Mesothelial cell of epicardium (in vitro differentiated cells): Measurements from ENCODE around the gene SLC24A3. TPM values are rescaled to one million over a fixed set of nuclear protein-coding genes. Genes with fewer than 3 reads are reported as not detected.

Experiments used
- DNase-seq, 2 experiments: peaks; one replicate each; pipeline ENCODE4 v3.0.0; 2021; ENCODE audit warnings: low spot score in 2 of 2; ENCODE audit not compliant: unreplicated experiment in 2 of 2
- H3K27ac Mint-ChIP-seq: 2 replicates; pipeline ENCODE4 v1.8.0; 2021; ENCODE audit warnings: mixed read lengths
- H3K27me3 Mint-ChIP-seq: 2 replicates; pipeline ENCODE4 v1.8.0; 2021; ENCODE audit warnings: low read depth, mixed read lengths
- H3K36me3 Mint-ChIP-seq: 2 replicates; pipeline ENCODE4 v1.8.0; 2021; ENCODE audit warnings: mixed read lengths
- H3K4me1 Mint-ChIP-seq: 2 replicates; pipeline ENCODE4 v1.8.0; 2021; ENCODE audit warnings: mixed read lengths
- H3K4me3 Mint-ChIP-seq: 2 replicates; pipeline ENCODE4 v1.8.0; 2021; ENCODE audit warnings: mild to moderate bottlenecking, moderate library complexity, mixed read lengths
- H3K9me3 Mint-ChIP-seq: 2 replicates; pipeline ENCODE4 v1.8.0; 2021; ENCODE audit warnings: mixed read lengths
- total RNA-seq: library from RNA; stranded (reverse); gene quantifications from 3 replicates; pipeline ENCODE4 v1.2.1, GENCODE V29; 2021
- TF ChIP-seq, protein P1 (sequence below): fragments of 200-600 bp; sonication (generic); IDR thresholded peaks from one replicate; pipeline ENCODE4 v1.5.0; 2021; ENCODE audit warnings: antibody characterized with exemption; ENCODE audit not compliant: unreplicated experiment

Gene SLC24A3
- total RNA-seq, 1 donor from 2014 or later, result 3.2 TPM

GRCh38 chr20:19649041-19649440 is 436.6 kb downstream of the SLC24A3 start:
- no peak for DNase-seq
- H3K27me3 Mint-ChIP-seq, result peaks cover 9% of the 10 kb centered on the region
- TF ChIP-seq, protein P1, sequence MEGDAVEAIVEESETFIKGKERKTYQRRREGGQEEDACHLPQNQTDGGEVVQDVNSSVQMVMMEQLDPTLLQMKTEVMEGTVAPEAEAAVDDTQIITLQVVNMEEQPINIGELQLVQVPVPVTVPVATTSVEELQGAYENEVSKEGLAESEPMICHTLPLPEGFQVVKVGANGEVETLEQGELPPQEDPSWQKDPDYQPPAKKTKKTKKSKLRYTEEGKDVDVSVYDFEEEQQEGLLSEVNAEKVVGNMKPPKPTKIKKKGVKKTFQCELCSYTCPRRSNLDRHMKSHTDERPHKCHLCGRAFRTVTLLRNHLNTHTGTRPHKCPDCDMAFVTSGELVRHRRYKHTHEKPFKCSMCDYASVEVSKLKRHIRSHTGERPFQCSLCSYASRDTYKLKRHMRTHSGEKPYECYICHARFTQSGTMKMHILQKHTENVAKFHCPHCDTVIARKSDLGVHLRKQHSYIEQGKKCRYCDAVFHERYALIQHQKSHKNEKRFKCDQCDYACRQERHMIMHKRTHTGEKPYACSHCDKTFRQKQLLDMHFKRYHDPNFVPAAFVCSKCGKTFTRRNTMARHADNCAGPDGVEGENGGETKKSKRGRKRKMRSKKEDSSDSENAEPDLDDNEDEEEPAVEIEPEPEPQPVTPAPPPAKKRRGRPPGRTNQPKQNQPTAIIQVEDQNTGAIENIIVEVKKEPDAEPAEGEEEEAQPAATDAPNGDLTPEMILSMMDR, result no peak
- no peak overlapping the region for H3K4me3 Mint-ChIP-seq
- no peak overlapping the region for H3K27ac Mint-ChIP-seq
- peaks cover 21% of the 10 kb centered on the region for H3K9me3 Mint-ChIP-seq
- no peaks in the 10 kb centered on the region for H3K36me3 Mint-ChIP-seq
- H3K4me1 Mint-ChIP-seq, result peaks cover 2% of the 10 kb centered on the region

GRCh38 chr20:19652591-19653026 is 440.2 kb downstream of the SLC24A3 start:
- DNase-seq, result no peak
- H3K36me3 Mint-ChIP-seq, result no peaks in the 10 kb centered on the region
- no peaks in the 10 kb centered on the region for H3K27me3 Mint-ChIP-seq
- no peak overlapping the region for H3K4me3 Mint-ChIP-seq
- TF ChIP-seq, protein P1, result no peak
- H3K4me1 Mint-ChIP-seq, result no peaks in the 10 kb centered on the region
- peaks cover 21% of the 10 kb centered on the region for H3K9me3 Mint-ChIP-seq
- H3K27ac Mint-ChIP-seq, result no peak overlapping the region

DNA sequence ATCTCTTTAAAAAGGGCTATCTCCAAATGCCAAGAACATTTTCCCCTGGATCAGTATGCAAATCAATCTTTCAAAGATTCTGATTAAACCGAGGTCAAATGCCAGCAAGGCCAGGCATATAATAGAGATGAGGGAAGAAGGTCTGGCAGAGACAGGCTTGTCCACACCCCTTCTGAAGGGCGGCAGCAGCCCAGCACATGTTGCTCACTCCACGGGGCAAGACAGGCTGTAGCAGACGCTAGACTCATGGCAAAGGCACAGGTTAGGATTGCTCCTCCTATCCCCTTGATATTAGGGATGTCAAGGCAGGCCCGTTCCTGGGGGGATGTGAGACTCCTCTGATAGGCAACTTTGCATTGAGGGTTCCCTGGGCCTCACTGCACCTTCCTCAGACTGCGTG is 440.9 kb downstream of the SLC24A3 start:
- Mint-ChIP-seq H3K27me3 (no peaks in the 10 kb centered on the region), H3K36me3 (no peaks in the 10 kb centered on the region), H3K9me3 (peaks cover 21% of the 10 kb centered on the region), H3K4me1 (no peaks in the 10 kb centered on the region), H3K27ac (no peak overlapping the region), H3K4me3 (no peak overlapping the region)
- DNase-seq, result no peak
- TF ChIP-seq, protein P1, result no peak

- TF ChIP-seq, protein P1, result no peak
- Mint-ChIP-seq H3K27me3 (no peaks in the 10 kb centered on the region), H3K9me3 (peaks cover 20% of the 10 kb centered on the region), H3K27ac (no peak overlapping the region), H3K36me3 (no peaks in the 10 kb centered on the region), H3K4me1 (no peaks in the 10 kb centered on the region), H3K4me3 (no peak overlapping the region)
- DNase-seq, result no peak
These were observed 442.5 kb downstream of the SLC24A3 start for GRCh38 chr20:19654921-19655320.

DNA sequence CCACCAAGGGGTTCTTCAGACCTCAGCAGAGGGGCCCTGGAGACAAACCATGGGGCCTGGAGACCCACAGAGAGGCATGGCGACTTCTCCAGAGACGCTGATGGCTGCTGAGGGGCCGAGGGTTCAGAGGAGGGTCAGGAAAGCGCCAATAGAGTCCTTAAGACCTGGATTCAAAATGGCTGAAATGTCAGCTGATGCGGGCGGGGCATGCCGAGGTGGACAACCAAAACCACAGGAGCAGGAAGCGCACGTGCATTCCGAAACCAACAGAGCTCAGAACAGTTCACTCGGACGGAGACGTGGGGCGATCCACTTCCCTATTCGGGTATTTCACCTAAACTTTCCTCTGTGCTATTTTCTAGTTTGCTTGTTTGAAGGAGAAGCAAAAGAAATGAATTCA is 445.7 kb downstream of the SLC24A3 start:
- Mint-ChIP-seq H3K27me3 (peaks cover 7% of the 10 kb centered on the region), H3K4me1 (peaks cover 16% of the 10 kb centered on the region), H3K27ac (no peak overlapping the region), H3K36me3 (no peaks in the 10 kb centered on the region), H3K4me3 (no peak overlapping the region), H3K9me3 (no peaks in the 10 kb centered on the region)
- no peak for DNase-seq
- TF ChIP-seq, protein P1, result no peak

DNA sequence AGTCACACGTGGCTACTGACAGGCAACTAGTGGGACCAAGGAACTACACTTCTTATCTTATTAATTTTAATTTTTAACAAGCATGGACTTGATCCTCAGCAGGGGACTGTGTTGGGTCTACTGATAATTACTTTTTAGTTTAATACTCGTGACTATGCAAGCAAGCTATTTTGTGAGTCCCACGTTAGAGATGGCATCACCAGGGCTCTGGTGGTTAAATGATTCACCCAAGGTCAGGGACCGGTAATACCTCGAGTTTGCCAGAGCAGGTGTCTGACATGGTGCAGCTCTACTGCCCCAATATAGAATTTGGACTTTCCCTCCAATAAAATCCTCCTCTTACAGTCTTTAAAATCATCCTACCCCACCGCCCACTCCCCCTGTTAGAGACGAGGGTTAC is 447.0 kb downstream of the SLC24A3 start:
- H3K27ac Mint-ChIP-seq, result no peak overlapping the region
- H3K4me1 Mint-ChIP-seq, result peaks cover 16% of the 10 kb centered on the region
- DNase-seq, result no peak
- H3K27me3 Mint-ChIP-seq, result peaks cover 19% of the 10 kb centered on the region
- H3K36me3 Mint-ChIP-seq, result no peaks in the 10 kb centered on the region
- TF ChIP-seq, protein P1, result no peak
- H3K9me3 Mint-ChIP-seq, result no peaks in the 10 kb centered on the region
- no peak overlapping the region for H3K4me3 Mint-ChIP-seq
